Measurements from ENCODE around the gene CFAP47. TPM values are rescaled to one million over a fixed set of nuclear protein-coding genes. Genes with fewer than 3 reads are reported as not detected.

Gene CFAP47
- total RNA-seq, 4 donors from 2014 or later: under 0.01 to 9.3 (median 0.34) TPM

DNA sequence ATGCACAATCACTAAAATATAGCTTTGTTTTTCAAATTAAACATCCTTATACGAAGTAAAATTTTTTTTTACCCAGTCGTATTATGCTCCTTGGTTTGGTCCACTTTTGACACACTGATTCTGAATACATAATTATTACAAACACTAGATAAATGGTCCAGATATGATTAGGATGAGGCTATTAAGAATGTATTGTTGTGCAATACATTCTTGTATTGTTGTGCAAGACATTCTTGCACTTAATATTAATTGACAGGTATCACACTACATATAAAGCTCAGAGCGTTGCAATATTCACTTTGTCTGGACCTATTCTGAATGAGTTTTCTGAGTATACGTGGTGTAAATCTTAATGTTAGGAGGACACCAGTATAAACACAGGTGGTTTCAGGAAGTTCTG is 464.0 kb downstream of the CFAP47 start:
- Histone ChIP-seq H3K4me3 (no peak overlapping the region), H3K27ac (no peak overlapping the region), H3K36me3 (no peaks in the 10 kb centered on the region), H3K4me1 (no peaks in the 10 kb centered on the region), H3K9me3 (no peaks in the 10 kb centered on the region), H3K27me3 (peaks cover 0 to 7% of the 10 kb centered on the region in 2 donors)
- TF ChIP-seq, protein P1, sequence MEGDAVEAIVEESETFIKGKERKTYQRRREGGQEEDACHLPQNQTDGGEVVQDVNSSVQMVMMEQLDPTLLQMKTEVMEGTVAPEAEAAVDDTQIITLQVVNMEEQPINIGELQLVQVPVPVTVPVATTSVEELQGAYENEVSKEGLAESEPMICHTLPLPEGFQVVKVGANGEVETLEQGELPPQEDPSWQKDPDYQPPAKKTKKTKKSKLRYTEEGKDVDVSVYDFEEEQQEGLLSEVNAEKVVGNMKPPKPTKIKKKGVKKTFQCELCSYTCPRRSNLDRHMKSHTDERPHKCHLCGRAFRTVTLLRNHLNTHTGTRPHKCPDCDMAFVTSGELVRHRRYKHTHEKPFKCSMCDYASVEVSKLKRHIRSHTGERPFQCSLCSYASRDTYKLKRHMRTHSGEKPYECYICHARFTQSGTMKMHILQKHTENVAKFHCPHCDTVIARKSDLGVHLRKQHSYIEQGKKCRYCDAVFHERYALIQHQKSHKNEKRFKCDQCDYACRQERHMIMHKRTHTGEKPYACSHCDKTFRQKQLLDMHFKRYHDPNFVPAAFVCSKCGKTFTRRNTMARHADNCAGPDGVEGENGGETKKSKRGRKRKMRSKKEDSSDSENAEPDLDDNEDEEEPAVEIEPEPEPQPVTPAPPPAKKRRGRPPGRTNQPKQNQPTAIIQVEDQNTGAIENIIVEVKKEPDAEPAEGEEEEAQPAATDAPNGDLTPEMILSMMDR (IDR thresholded peaks at IDR 0.05): no peak
- no peak for TF ChIP-seq POLR2A (IDR thresholded peaks at IDR 0.05)
- intact Hi-C loops (cut with DNase I; ENCODE audit: low total_unique reads): no loop called here
- no peak for DNase-seq

DNA sequence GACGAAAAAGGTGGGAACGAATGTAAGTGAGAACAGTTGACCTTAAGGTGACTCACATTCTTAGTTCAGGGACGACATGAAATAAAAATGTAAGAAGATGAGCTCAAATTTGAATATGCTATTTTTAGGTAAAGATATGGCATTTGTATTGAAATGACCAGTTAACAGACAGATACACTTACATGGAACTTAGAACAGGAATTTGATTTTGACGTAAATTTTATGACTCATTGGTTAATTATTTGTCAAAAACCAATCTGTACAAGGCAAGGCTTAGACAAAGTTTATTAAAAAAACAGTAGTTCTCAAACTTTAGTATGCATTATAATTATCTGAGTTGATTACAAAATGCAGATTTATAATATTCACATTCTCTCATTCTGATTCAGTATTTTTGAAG is 469.4 kb downstream of the CFAP47 start:
- DNase-seq: no peak
- Histone ChIP-seq H3K4me3 (no peak overlapping the region), H3K36me3 (no peaks in the 10 kb centered on the region), H3K9me3 (no peaks in the 10 kb centered on the region), H3K27ac (no peak overlapping the region), H3K4me1 (no peaks in the 10 kb centered on the region), H3K27me3 (no peaks in the 10 kb centered on the region)
- TF ChIP-seq, protein P1 (IDR thresholded peaks at IDR 0.05): no peak
- TF ChIP-seq POLR2A (IDR thresholded peaks at IDR 0.05): no peak
- intact Hi-C loops (cut with DNase I; ENCODE audit: low total_unique reads): no loop called here

DNA sequence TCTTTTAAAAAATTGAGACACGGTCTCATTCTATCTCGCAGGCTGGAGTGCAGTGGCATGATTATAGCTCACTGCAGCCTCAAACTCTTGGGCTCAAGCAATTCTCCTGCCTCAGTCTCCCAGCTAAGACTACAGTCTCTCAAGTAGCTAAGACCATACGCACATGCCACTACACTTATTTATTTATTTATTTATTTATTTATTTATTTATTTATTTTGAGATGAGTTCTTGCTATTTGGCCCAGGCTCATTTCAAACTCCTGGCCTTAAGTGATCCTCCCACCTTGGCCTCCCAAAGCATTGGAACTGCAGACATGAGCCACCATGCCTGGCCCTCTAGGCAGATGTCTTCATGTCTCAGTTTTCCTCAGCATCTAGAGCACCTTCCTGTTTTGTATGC is 482.2 kb downstream of the CFAP47 start:
- H3K9me3 ChIP-seq: no peaks in the 10 kb centered on the region
- H3K36me3 ChIP-seq: no peaks in the 10 kb centered on the region
- H3K4me3 ChIP-seq: no peak overlapping the region
- intact Hi-C loops (cut with DNase I; ENCODE audit: low total_unique reads): no loop called here
- TF ChIP-seq, protein P1 (IDR thresholded peaks at IDR 0.05): no peak
- no peak for TF ChIP-seq POLR2A (IDR thresholded peaks at IDR 0.05)
- H3K27ac ChIP-seq: no peak overlapping the region
- no peak for DNase-seq
- H3K27me3 ChIP-seq: no peaks in the 10 kb centered on the region
- H3K4me1 ChIP-seq: no peaks in the 10 kb centered on the region

- Histone ChIP-seq H3K4me3 (no peak overlapping the region), H3K9me3 (no peaks in the 10 kb centered on the region), H3K36me3 (no peaks in the 10 kb centered on the region), H3K4me1 (no peaks in the 10 kb centered on the region), H3K27me3 (no peaks in the 10 kb centered on the region), H3K27ac (no peak overlapping the region)
- TF ChIP-seq, protein P1 (IDR thresholded peaks at IDR 0.05): no peak
- no peak for TF ChIP-seq POLR2A (IDR thresholded peaks at IDR 0.05)
- DNase-seq: no peak
- intact Hi-C loops (cut with DNase I; ENCODE audit: low total_unique reads): no loop called here
Measured at GRCh38 chrX:36407836-36408235, 488.3 kb downstream of the CFAP47 start.

- no peak for DNase-seq
- Histone ChIP-seq H3K27ac (no peak overlapping the region), H3K27me3 (no peaks in the 10 kb centered on the region), H3K4me1 (no peaks in the 10 kb centered on the region), H3K9me3 (no peaks in the 10 kb centered on the region), H3K36me3 (no peaks in the 10 kb centered on the region), H3K4me3 (no peak overlapping the region)
- intact Hi-C loops (cut with DNase I; ENCODE audit: low total_unique reads): no loop called here
- TF ChIP-seq, protein P1 (IDR thresholded peaks at IDR 0.05): no peak
- TF ChIP-seq POLR2A (IDR thresholded peaks at IDR 0.05): no peak
Measured at GRCh38 chrX:36414056-36414455, 494.5 kb downstream of the CFAP47 start.
